ENCODE measurements around the gene RBM15B.
"Not testable (repeated sequence)": the region's sequence is repeated elsewhere in the genome, so short reads cannot be mapped to it uniquely, and the experiment has no call there.

RBM15B gene

DNA sequence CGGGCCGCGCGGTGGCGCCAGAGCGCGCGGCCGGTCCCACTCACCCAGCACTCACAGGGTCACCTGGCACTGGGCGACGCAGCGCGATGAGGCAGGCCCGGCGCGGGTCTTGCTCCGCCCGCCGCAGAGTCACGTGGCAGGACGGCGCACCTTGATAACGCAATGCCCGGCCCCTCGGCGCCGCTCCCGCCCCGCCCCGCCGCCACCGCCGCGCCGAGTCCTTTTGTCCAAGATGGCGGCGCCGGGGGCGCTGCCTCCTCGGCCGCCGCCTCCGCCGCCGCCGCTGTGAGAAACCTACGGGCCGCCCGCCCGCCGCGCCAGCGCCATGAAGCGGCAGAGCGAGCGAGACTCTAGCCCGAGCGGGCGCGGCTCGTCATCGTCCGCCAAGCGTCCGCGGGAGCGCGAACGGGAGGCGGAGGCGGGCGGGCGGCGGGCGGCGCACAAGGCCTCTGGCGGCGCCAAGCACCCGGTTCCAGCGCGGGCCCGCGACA is at the start of gene RBM15B:
Gene RBM15B (plus strand): TSS at position 211 of the 491 bp plus-strand sequence. CDS start 115 bp downstream, at position 326.
- Mint-ChIP-seq H3K27ac (peak within 1 kb of the TSS; percentile 86), H3K9me3 (no peaks in the 10 kb centered on the region), H3K4me1 (ENCODE audit: low read depth) (peaks cover 53% of the 10 kb centered on the region), H3K27me3 (ENCODE audit: low read depth) (no peaks in the 10 kb centered on the region), H3K4me3 (peak within 1 kb of the TSS; percentile 86), H3K36me3 (ENCODE audit: low read depth) (peaks cover 66% of the 10 kb centered on the region)
- peak; percentile 99 for DNase-seq (ENCODE audit: low spot score)

GRCh38 chr3:51343918-51344687 is 47.0 kb upstream of the RBM15B start:
- H3K27ac Mint-ChIP-seq = no peak overlapping the region
- H3K36me3 Mint-ChIP-seq (ENCODE audit: low read depth) = no peaks in the 10 kb centered on the region
- H3K9me3 Mint-ChIP-seq = no peaks in the 10 kb centered on the region
- H3K4me3 Mint-ChIP-seq = no peak overlapping the region
- H3K27me3 Mint-ChIP-seq (ENCODE audit: low read depth) = peaks cover 2% of the 10 kb centered on the region
- H3K4me1 Mint-ChIP-seq (ENCODE audit: low read depth) = no peaks in the 10 kb centered on the region
- DNase-seq (ENCODE audit: low spot score) = no peak

DNA sequence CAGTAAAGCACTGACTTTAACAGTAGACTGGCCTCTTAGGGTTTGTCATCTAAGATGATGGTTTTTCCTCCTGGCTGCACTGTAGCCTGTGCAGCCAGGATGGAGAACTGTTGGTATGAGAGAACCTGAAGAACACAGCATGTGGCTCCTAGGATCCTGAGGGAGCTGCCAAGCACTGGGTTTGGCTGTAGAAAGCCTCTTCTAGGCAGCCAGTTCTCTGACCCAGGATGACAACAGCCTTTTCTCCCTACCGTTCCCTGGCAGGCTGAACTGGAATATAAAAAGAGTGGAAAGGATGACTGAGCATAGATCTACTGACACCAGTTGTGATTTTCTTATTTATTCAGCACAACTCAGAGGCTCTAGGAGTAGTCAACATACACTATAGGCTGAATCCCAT is 40.3 kb upstream of the RBM15B start:
- Mint-ChIP-seq H3K27ac (no peak overlapping the region), H3K4me3 (no peak overlapping the region), H3K9me3 (peaks cover 4% of the 10 kb centered on the region), H3K4me1 (ENCODE audit: low read depth) (no peaks in the 10 kb centered on the region), H3K36me3 (ENCODE audit: low read depth) (no peaks in the 10 kb centered on the region), H3K27me3 (ENCODE audit: low read depth) (no peaks in the 10 kb centered on the region)
- DNase-seq (ENCODE audit: low spot score) = no peak

DNA sequence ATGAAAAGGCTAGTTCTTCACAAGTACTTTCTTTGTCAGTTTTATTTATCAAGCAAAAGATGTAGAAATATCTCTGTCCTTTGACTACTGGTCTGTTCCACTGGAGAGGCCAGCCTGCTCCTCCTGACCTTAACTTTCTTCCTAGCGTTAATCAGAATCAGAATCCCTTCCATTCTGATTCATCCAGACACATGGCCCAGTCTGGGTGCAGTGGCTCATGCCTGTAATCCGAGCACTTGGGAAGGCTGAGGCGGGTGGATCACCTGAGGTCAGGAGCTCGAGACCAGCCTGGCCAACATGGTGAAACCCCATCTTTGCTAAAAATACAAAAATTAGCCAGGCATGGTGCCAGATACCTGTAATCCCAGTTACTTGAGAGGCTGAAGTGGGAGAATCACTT is 38.0 kb upstream of the RBM15B start:
- Mint-ChIP-seq H3K4me3 (no peak overlapping the region), H3K27me3 (ENCODE audit: low read depth) (no peaks in the 10 kb centered on the region), H3K9me3 (peaks cover 4% of the 10 kb centered on the region), H3K27ac (no peak overlapping the region), H3K36me3 (ENCODE audit: low read depth) (no peaks in the 10 kb centered on the region), H3K4me1 (ENCODE audit: low read depth) (no peaks in the 10 kb centered on the region)
- DNase-seq (ENCODE audit: low spot score) = no peak

DNA sequence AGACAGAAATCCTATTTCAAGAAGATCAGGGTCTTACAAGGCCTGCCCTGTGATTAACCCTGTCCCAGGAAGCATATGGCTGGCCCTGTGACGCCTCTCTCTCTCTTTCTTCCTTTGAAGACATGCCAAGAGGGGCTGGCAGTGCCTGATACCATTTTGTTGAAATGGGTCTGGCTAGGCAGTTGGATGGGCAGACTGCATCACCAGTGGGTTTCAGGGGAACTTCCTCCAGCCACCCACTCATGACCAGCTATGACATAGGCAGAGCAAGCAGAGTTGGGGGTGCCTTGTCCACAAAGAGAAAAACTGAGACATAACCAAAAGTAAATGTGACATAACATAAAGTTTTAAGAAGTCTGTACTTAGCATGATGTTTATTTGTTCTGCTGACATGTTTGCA is 37.4 kb upstream of the RBM15B start:
- Mint-ChIP-seq H3K9me3 (peaks cover 4% of the 10 kb centered on the region), H3K4me3 (no peak overlapping the region), H3K36me3 (ENCODE audit: low read depth) (no peaks in the 10 kb centered on the region), H3K27me3 (ENCODE audit: low read depth) (no peaks in the 10 kb centered on the region), H3K27ac (no peak overlapping the region), H3K4me1 (ENCODE audit: low read depth) (no peaks in the 10 kb centered on the region)
- DNase-seq (ENCODE audit: low spot score) = no peak

DNA sequence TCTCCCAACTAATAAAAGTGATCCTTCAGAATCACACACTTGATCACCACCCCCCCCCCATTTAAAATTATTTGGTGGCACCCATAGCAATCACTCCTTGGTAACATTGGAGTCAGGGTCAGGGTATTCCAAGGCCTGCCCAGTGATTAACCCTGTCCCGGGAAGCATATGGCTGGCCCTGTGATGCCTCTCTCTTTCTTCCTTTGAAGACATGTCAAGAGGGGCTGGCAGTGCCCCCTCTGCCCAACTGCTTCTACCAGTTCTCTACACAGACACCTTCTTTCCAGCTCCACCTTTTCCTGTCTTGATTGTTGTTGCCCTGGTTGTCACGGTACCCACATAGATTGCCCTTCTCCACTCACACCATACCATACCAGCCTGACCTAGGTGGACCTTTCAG is 36.9 kb upstream of the RBM15B start:
- Mint-ChIP-seq H3K9me3 (peaks cover 4% of the 10 kb centered on the region), H3K36me3 (ENCODE audit: low read depth) (no peaks in the 10 kb centered on the region), H3K27me3 (ENCODE audit: low read depth) (no peaks in the 10 kb centered on the region), H3K27ac (no peak overlapping the region), H3K4me3 (no peak overlapping the region), H3K4me1 (ENCODE audit: low read depth) (no peaks in the 10 kb centered on the region)
- no peak for DNase-seq (ENCODE audit: low spot score)

DNA sequence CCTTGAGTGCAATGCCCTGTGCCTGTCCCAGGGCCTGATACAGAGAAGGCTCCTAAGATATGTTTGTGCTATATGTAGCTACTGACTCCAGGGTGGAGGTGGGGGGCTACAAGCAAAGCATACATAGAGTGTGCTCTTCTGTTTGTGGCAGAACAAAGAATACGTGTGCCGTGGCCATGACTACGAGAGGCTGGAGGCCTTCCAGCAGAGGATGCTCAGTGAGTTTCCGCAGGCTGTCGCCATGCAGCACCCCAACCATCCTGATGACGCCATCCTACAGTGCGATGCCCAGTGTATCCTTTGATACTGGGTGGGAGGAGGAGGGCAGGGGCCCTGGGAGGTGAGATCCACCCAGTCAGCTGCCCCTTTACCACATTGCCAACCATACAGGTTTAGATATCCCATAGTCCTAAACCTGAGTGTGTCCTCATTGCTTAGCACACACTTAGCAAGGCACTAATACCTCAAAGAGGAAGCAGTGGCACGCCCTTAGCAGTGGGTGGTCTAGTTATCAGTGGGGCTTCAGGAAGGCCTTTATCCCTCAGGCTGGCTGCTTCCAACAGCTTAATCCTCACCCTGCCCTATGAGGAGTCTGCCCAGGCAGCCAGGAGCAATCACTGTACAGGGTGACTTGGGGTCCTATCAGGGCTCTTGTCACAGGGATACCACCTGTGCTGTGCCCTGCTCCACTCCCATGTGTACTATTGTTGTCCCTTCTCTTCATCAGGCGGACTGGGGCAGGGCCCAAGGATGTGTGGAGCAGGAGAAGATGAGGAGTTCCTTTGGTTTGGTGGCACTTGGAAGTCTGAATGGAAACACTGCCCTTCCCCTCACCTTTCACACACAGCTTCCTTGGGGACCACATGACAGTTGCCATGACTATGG is 36.1 kb upstream of the RBM15B start:
- H3K4me3 Mint-ChIP-seq = no peak overlapping the region
- H3K27me3 Mint-ChIP-seq (ENCODE audit: low read depth) = no peaks in the 10 kb centered on the region
- no peaks in the 10 kb centered on the region for H3K9me3 Mint-ChIP-seq
- no peaks in the 10 kb centered on the region for H3K36me3 Mint-ChIP-seq (ENCODE audit: low read depth)
- H3K27ac Mint-ChIP-seq = no peak overlapping the region
- H3K4me1 Mint-ChIP-seq (ENCODE audit: low read depth) = no peaks in the 10 kb centered on the region
- no peak for DNase-seq (ENCODE audit: low spot score)

DNA sequence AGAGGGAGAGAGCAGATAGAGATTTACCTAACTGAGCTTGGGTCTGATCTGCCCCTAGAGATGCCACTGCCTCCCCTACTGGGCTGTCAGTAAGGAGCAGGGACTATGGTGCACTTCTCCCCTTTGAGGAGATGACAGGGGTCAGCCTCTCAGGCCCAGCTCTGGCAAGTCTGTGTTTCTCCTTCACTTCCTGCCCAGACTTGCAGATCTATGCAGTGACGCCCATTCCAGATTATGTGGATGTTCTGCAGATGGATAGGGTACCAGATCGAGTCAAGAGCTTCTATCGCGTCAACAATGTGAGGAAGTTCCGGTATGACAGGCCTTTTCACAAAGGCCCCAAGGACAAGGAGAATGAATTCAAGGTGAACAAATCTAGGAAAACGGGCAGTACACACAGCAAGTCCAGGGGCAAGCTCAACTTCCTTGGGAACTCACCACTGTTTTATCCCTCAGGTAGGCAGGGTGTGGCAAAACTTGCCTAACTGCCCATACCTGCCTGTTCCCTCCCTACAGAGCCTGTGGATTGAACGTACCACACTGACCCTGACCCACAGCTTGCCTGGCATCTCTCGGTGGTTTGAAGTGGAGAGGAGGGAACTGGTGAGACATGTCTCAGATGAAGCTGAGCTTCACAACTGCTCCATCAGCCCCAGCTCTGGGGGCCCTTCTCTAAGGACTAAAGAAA is 35.0 kb upstream of the RBM15B start:
- no peaks in the 10 kb centered on the region for H3K36me3 Mint-ChIP-seq (ENCODE audit: low read depth)

DNA sequence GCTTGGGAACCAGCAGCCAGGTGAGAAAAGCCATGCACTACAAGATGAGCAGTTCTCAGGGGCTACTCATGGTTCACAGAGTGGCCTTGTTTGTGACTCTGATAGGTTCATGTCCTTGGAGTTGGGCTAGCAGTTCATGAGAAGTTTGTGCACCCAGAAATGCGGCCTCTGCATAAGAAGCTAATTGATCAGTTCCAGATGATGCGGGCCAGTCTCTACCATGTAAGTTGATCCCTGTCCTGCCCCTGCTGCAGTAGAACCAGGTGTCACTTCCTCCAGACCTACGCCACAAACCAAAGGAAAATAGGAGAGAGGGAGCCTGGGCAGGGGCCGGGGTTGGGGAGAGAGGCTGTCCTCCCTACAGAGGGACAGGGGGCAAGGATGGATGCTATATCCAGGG is 33.2 kb upstream of the RBM15B start:
- no peaks in the 10 kb centered on the region for H3K27me3 Mint-ChIP-seq (ENCODE audit: low read depth)
- H3K4me3 Mint-ChIP-seq = no peak overlapping the region
- no peaks in the 10 kb centered on the region for H3K36me3 Mint-ChIP-seq (ENCODE audit: low read depth)
- H3K4me1 Mint-ChIP-seq (ENCODE audit: low read depth) = no peaks in the 10 kb centered on the region
- H3K9me3 Mint-ChIP-seq = no peaks in the 10 kb centered on the region
- no peak for DNase-seq (ENCODE audit: low spot score)
- H3K27ac Mint-ChIP-seq = no peak overlapping the region

More for the DNA sequence above, 35.0 kb upstream of the RBM15B start:
- Mint-ChIP-seq H3K27me3 (ENCODE audit: low read depth) (no peaks in the 10 kb centered on the region), H3K4me1 (ENCODE audit: low read depth) (no peaks in the 10 kb centered on the region), H3K9me3 (no peaks in the 10 kb centered on the region), H3K4me3 (no peak overlapping the region), H3K27ac (no peak overlapping the region)
- no peak for DNase-seq (ENCODE audit: low spot score)

DNA sequence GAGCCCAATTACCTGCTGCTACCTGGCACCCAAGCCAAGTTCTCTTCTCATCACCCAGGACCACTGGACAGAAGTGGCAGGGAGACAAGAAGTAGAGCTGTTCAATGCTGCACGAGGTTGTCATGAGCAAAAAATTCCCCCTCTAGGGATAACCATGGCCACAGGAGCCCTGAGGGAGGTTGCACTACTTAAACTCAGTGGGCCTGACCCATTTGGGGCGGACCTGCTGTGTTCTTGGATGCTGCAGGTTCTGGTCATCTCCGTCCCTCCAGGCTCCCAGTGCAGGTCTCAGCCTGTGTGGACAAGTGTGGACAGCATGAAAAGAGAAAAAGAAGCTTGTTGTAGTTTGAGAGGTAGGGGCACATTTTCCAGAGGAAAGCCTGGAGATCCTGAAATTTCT is 32.1 kb upstream of the RBM15B start:
- no peaks in the 10 kb centered on the region for H3K27me3 Mint-ChIP-seq (ENCODE audit: low read depth)
- no peak overlapping the region for H3K27ac Mint-ChIP-seq

DNA sequence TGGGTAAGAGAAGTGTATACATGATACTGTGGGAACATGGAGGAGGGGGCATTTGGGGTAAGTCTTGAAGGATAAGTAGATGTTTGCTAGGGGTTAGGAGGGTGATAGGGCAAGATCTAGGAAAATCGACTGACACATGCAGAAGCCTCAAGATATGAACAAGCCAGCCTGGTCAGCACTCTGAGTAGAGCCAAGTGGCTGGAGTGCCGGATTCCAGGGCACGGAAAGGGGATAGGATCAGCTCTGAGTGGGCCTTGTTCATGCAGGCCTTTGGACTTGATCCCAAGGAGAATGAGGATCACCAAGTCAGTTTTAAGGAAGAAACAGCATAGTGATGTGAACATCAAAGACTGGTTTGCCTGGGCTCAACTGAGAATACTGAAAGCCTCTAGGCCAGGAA is 30.3 kb upstream of the RBM15B start:
- Mint-ChIP-seq H3K27ac (no peak overlapping the region), H3K4me1 (ENCODE audit: low read depth) (no peaks in the 10 kb centered on the region), H3K36me3 (ENCODE audit: low read depth) (no peaks in the 10 kb centered on the region), H3K4me3 (no peak overlapping the region), H3K27me3 (ENCODE audit: low read depth) (peaks cover 2% of the 10 kb centered on the region), H3K9me3 (no peaks in the 10 kb centered on the region)
- DNase-seq (ENCODE audit: low spot score) = no peak

More for the DNA sequence above, 32.1 kb upstream of the RBM15B start:
- H3K4me3 Mint-ChIP-seq = no peak overlapping the region
- no peaks in the 10 kb centered on the region for H3K36me3 Mint-ChIP-seq (ENCODE audit: low read depth)
- no peaks in the 10 kb centered on the region for H3K9me3 Mint-ChIP-seq
- H3K4me1 Mint-ChIP-seq (ENCODE audit: low read depth) = no peaks in the 10 kb centered on the region
- DNase-seq (ENCODE audit: low spot score) = no peak

DNA sequence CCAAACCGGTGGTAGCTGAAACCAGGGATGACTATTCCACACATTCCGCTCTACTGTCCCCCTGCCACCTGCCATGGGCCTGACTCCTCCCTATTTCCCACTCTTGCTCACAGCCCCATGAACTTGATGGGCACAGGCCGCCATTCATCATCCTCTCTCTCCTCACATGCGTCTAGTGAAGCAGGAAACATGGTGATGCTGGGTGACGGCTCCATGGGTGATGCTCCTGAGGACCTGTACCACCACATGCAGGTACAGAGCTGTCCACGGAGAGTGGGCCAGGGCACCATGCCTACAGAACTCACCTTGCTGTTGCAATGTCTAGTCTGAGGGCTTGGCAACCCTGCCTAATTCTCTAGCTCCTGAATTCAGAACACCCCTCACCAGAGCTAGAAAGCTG is 29.3 kb upstream of the RBM15B start:
- H3K9me3 Mint-ChIP-seq = no peaks in the 10 kb centered on the region
- peaks cover 4% of the 10 kb centered on the region for H3K27me3 Mint-ChIP-seq (ENCODE audit: low read depth)
- H3K4me3 Mint-ChIP-seq = no peak overlapping the region
- no peaks in the 10 kb centered on the region for H3K4me1 Mint-ChIP-seq (ENCODE audit: low read depth)
- no peak overlapping the region for H3K27ac Mint-ChIP-seq
- DNase-seq (ENCODE audit: low spot score) = no peak
- no peaks in the 10 kb centered on the region for H3K36me3 Mint-ChIP-seq (ENCODE audit: low read depth)

DNA sequence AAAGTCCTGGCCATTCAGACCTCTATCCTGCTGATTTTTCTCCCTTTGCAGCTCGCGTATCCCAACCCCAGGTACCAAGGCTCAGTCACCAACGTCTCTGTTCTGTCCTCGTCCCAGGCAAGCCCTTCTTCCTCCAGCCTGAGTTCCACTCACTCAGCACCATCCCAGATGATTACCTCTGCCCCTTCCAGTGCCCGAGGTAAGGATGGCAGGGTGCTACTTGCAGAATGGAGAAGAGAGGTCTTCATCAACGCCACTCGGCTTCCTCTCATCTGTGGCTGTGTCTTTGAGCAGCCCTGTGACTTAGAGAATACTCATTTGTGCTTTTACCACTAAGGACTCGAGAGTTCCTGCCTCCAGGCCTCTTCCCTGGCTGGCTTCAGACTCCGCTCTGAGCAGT is 28.6 kb upstream of the RBM15B start:
- H3K9me3 Mint-ChIP-seq = no peaks in the 10 kb centered on the region
- DNase-seq (ENCODE audit: low spot score) = no peak
- no peak overlapping the region for H3K4me3 Mint-ChIP-seq
- H3K36me3 Mint-ChIP-seq (ENCODE audit: low read depth) = no peaks in the 10 kb centered on the region
- H3K27ac Mint-ChIP-seq = no peak overlapping the region
- H3K4me1 Mint-ChIP-seq (ENCODE audit: low read depth) = no peaks in the 10 kb centered on the region
- peaks cover 7% of the 10 kb centered on the region for H3K27me3 Mint-ChIP-seq (ENCODE audit: low read depth)

DNA sequence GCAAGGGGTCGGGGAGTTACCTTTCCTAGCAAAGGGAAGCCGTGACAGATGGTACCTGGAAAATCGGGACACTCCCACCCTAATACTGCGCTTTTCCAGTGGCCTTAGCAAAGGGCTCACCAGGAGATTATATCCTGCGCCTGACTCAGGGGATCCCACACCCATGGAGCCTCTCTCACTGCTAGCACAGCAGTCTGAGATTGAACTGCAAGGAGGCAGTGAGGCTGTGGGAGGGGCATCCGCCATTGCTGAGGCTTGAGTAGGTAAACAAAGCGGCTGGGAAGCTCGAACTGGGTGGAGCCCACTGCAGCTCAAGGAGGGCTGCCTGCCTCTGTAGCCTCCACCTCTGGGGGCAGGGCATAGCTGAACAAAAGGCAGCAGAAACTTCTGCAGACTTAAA is 22.8 kb upstream of the RBM15B start:
- not testable (repeated sequence) for H3K36me3 Mint-ChIP-seq (ENCODE audit: low read depth); DNase-seq (ENCODE audit: low spot score); H3K4me1 Mint-ChIP-seq (ENCODE audit: low read depth); H3K4me3 Mint-ChIP-seq; H3K9me3 Mint-ChIP-seq; H3K27ac Mint-ChIP-seq; H3K27me3 Mint-ChIP-seq (ENCODE audit: low read depth)
